ENCODE measurements around the gene GPC3.

DNA sequence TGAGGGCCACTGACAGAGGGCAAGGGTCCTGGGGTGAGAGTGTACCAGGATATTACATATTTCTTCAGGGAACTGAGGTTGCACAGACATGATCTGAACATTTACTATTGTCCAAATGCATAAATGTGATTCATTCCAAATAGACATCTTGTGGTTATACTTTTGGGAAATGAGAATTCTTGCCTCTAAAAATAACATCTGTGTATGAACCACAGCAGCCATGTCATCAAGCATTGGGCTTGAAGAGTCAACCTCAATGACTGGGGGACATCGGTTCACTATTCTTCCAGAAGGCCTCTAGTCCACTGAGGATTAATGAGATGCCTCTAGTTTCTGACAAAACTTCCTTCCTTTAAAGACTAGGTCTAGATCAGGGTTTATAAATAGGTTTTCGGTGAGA, 377.0 kb downstream of the GPC3 start:
- TF ChIP-seq ZNF416 (tag by site-specific recombination; IDR thresholded peaks at IDR 0.05) (no peak), ZBTB8A (tag by site-specific recombination; IDR thresholded peaks at IDR 0.05) (no peak), KLF16 (tag by site-specific recombination; IDR thresholded peaks at IDR 0.05) (no peak), ZNF600 (tag by site-specific recombination; IDR thresholded peaks at IDR 0.05) (no peak)
- TF ChIP-seq, protein P1, sequence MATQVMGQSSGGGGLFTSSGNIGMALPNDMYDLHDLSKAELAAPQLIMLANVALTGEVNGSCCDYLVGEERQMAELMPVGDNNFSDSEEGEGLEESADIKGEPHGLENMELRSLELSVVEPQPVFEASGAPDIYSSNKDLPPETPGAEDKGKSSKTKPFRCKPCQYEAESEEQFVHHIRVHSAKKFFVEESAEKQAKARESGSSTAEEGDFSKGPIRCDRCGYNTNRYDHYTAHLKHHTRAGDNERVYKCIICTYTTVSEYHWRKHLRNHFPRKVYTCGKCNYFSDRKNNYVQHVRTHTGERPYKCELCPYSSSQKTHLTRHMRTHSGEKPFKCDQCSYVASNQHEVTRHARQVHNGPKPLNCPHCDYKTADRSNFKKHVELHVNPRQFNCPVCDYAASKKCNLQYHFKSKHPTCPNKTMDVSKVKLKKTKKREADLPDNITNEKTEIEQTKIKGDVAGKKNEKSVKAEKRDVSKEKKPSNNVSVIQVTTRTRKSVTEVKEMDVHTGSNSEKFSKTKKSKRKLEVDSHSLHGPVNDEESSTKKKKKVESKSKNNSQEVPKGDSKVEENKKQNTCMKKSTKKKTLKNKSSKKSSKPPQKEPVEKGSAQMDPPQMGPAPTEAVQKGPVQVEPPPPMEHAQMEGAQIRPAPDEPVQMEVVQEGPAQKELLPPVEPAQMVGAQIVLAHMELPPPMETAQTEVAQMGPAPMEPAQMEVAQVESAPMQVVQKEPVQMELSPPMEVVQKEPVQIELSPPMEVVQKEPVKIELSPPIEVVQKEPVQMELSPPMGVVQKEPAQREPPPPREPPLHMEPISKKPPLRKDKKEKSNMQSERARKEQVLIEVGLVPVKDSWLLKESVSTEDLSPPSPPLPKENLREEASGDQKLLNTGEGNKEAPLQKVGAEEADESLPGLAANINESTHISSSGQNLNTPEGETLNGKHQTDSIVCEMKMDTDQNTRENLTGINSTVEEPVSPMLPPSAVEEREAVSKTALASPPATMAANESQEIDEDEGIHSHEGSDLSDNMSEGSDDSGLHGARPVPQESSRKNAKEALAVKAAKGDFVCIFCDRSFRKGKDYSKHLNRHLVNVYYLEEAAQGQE (tag by site-specific recombination; IDR thresholded peaks at IDR 0.05) = no peak
- TF ChIP-seq, protein P2, sequence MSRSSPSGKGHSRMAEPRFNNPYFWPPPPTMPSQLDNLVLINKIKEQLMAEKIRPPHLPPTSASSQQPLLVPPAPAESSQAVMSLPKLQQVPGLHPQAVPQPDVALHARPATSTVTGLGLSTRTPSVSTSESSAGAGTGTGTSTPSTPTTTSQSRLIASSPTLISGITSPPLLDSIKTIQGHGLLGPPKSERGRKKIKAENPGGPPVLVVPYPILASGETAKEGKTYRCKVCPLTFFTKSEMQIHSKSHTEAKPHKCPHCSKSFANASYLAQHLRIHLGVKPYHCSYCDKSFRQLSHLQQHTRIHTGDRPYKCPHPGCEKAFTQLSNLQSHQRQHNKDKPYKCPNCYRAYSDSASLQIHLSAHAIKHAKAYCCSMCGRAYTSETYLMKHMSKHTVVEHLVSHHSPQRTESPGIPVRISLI (tag by site-specific recombination; IDR thresholded peaks at IDR 0.05) = no peak

Measured in HEK293 (cell line).